ENCODE measurements around the gene FRAS1. TPM values are rescaled to one million over a fixed set of nuclear protein-coding genes. Genes with fewer than 3 reads are reported as not detected.

Gene FRAS1
- total and polyA plus RNA-seq, 2 of the 8 experiments (the other 6 are each of a cell fraction or from before 2014, with no cell fraction given) = 38.5 to 109 TPM

DNA sequence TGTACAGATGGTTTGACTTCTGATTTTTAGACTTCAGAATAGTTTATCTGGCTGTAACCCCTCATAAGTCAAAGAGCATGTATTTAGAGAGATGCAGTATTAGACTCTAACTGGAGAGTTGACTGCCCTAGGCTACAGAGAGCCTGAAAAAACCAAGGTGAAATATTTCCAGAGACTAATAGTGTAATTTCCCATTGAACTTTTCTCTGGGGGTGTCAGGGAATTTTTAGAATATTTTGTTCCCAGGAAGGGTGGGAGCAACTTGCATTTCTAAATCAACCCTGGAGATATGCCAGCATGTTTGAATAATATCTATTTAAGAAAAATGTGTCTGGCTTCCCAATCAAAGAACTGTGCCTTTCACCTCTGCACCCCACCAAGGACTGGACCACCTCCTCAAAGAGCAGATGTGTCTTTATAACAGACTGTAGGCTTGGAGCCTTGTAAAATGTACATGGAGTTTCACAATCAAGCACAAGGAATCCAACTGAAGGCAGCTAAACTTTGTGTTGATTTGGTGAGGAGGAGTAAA is 496.5 kb downstream of the FRAS1 start (continued):
- TF ChIP-seq, protein P1, sequence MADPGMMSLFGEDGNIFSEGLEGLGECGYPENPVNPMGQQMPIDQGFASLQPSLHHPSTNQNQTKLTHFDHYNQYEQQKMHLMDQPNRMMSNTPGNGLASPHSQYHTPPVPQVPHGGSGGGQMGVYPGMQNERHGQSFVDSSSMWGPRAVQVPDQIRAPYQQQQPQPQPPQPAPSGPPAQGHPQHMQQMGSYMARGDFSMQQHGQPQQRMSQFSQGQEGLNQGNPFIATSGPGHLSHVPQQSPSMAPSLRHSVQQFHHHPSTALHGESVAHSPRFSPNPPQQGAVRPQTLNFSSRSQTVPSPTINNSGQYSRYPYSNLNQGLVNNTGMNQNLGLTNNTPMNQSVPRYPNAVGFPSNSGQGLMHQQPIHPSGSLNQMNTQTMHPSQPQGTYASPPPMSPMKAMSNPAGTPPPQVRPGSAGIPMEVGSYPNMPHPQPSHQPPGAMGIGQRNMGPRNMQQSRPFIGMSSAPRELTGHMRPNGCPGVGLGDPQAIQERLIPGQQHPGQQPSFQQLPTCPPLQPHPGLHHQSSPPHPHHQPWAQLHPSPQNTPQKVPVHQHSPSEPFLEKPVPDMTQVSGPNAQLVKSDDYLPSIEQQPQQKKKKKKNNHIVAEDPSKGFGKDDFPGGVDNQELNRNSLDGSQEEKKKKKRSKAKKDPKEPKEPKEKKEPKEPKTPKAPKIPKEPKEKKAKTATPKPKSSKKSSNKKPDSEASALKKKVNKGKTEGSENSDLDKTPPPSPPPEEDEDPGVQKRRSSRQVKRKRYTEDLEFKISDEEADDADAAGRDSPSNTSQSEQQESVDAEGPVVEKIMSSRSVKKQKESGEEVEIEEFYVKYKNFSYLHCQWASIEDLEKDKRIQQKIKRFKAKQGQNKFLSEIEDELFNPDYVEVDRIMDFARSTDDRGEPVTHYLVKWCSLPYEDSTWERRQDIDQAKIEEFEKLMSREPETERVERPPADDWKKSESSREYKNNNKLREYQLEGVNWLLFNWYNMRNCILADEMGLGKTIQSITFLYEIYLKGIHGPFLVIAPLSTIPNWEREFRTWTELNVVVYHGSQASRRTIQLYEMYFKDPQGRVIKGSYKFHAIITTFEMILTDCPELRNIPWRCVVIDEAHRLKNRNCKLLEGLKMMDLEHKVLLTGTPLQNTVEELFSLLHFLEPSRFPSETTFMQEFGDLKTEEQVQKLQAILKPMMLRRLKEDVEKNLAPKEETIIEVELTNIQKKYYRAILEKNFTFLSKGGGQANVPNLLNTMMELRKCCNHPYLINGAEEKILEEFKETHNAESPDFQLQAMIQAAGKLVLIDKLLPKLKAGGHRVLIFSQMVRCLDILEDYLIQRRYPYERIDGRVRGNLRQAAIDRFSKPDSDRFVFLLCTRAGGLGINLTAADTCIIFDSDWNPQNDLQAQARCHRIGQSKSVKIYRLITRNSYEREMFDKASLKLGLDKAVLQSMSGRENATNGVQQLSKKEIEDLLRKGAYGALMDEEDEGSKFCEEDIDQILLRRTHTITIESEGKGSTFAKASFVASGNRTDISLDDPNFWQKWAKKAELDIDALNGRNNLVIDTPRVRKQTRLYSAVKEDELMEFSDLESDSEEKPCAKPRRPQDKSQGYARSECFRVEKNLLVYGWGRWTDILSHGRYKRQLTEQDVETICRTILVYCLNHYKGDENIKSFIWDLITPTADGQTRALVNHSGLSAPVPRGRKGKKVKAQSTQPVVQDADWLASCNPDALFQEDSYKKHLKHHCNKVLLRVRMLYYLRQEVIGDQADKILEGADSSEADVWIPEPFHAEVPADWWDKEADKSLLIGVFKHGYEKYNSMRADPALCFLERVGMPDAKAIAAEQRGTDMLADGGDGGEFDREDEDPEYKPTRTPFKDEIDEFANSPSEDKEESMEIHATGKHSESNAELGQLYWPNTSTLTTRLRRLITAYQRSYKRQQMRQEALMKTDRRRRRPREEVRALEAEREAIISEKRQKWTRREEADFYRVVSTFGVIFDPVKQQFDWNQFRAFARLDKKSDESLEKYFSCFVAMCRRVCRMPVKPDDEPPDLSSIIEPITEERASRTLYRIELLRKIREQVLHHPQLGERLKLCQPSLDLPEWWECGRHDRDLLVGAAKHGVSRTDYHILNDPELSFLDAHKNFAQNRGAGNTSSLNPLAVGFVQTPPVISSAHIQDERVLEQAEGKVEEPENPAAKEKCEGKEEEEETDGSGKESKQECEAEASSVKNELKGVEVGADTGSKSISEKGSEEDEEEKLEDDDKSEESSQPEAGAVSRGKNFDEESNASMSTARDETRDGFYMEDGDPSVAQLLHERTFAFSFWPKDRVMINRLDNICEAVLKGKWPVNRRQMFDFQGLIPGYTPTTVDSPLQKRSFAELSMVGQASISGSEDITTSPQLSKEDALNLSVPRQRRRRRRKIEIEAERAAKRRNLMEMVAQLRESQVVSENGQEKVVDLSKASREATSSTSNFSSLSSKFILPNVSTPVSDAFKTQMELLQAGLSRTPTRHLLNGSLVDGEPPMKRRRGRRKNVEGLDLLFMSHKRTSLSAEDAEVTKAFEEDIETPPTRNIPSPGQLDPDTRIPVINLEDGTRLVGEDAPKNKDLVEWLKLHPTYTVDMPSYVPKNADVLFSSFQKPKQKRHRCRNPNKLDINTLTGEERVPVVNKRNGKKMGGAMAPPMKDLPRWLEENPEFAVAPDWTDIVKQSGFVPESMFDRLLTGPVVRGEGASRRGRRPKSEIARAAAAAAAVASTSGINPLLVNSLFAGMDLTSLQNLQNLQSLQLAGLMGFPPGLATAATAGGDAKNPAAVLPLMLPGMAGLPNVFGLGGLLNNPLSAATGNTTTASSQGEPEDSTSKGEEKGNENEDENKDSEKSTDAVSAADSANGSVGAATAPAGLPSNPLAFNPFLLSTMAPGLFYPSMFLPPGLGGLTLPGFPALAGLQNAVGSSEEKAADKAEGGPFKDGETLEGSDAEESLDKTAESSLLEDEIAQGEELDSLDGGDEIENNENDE (IDR thresholded peaks at IDR 0.05; ENCODE audit: insufficient replicate concordance, low read length) = no peak
- no peak for TF ChIP-seq BRCA1 (IDR thresholded peaks at IDR 0.05; ENCODE audit: low read depth, low read length)
- no peak for TF ChIP-seq TCF12 (IDR thresholded peaks at IDR 0.05; ENCODE audit: low read depth, low read length)
- TF ChIP-seq CREB1 (IDR thresholded peaks at IDR 0.05) = no peak

Data from H1 (cell line).